GM12872 (cell line): ENCODE data around the gene FRMD1.

Experiments
- CTCF ChIP-seq: IDR thresholded peaks from 3 replicates; pipeline ENCODE4 v1.5.1; 2011; ENCODE audit warnings: low read depth, mild to moderate bottlenecking, low read length, moderate library complexity; ENCODE audit not compliant: insufficient read depth

FRMD1 gene

GRCh38 chr6:168071620-168072019 is 7.4 kb downstream of the FRMD1 start:
- TF ChIP-seq CTCF: 0 out of 3 replicates have a peak, but pooled peaks have one; percentile 7

- TF ChIP-seq CTCF: no peak
Measured at GRCh38 chr6:168070804-168071203, 8.2 kb downstream of the FRMD1 start.

- TF ChIP-seq CTCF: no peak
Measured at GRCh38 chr6:168067081-168067759, 11.8 kb downstream of the FRMD1 start.

GRCh38 chr6:168064226-168064807 is 14.7 kb downstream of the FRMD1 start:
- no peak for TF ChIP-seq CTCF

- no peak for TF ChIP-seq CTCF
Measured at GRCh38 chr6:168063431-168063830, 15.6 kb downstream of the FRMD1 start.

- no peak for TF ChIP-seq CTCF
Measured at GRCh38 chr6:168062346-168063289, 16.4 kb downstream of the FRMD1 start.

- TF ChIP-seq CTCF: no peak
Measured at GRCh38 chr6:168061269-168062210, 17.5 kb downstream of the FRMD1 start.
